ENCODE measurements around the gene CACNB3. TPM values are rescaled to one million over a fixed set of nuclear protein-coding genes. Genes with fewer than 3 reads are reported as not detected.

CACNB3 gene
- total and polyA plus RNA-seq, 9 of the 15 experiments (the other 6 are each of a cell fraction or from before 2014, with no cell fraction given) = 0.24 to 2.0 (median 1.5) TPM

DNA sequence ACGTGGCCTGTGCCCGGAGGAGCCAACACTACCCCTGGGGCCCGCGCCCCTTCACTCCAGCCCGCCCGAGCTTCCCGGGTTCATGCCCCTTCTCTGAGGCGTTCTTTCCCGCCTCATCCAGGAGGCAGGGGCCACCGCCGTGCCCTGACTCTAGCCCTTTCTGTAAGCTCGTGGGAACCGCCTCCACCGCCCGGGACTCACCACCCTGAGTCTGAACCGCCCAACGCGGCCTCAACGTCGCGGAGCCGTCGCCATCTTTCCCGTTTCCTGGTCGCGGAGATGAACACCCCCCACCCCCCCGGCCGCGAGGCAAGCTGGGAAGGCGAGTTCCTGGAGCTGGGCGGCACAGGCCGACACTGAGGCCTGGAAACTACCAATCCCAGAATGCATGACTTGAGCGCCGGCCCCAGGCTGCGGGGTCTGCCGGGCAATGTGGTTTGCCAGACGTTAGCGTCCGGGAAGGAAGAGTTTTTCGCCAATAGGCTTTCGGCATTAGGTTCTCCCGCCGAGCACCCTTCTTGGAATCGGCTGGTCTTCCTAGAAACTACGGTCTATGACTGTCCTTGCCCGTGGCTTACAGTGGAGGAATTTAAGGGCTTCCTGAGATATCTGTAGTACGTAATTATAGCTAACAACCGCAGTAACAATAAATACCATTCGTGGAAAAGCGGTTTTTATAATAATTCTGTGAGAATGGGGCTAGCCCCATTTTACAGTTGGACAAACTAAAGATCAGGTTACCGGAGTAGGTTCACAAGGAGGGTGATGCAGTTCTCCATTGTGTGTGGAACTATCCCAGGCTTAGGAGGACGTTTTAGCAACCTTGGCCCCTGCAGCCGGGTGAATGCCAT lies 33.8 kb downstream of the CACNB3 start, which contains the start of gene DDX23 (continued):
- TF ChIP-seq ZMIZ1 (IDR thresholded peaks at IDR 0.05; ENCODE audit: low read depth in 2 of 2, low read length in 2 of 2) = no peak
- TF ChIP-seq ZBTB7A (IDR thresholded peaks at IDR 0.05; ENCODE audit: borderline replicate concordance, control insufficient read depth, low read depth, low read length) = peak; percentile 80; the same call in 1 of the 2 replicates
- TF ChIP-seq, protein P1, sequence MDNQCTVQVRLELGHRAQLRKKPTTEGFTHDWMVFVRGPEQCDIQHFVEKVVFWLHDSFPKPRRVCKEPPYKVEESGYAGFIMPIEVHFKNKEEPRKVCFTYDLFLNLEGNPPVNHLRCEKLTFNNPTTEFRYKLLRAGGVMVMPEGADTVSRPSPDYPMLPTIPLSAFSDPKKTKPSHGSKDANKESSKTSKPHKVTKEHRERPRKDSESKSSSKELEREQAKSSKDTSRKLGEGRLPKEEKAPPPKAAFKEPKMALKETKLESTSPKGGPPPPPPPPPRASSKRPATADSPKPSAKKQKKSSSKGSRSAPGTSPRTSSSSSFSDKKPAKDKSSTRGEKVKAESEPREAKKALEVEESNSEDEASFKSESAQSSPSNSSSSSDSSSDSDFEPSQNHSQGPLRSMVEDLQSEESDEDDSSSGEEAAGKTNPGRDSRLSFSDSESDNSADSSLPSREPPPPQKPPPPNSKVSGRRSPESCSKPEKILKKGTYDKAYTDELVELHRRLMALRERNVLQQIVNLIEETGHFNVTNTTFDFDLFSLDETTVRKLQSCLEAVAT (IDR thresholded peaks at IDR 0.05) = no peak
- no peak for TF ChIP-seq FOXJ3 (CRISPR knock-in tag; IDR thresholded peaks at IDR 0.05)
- TF ChIP-seq, protein P2, sequence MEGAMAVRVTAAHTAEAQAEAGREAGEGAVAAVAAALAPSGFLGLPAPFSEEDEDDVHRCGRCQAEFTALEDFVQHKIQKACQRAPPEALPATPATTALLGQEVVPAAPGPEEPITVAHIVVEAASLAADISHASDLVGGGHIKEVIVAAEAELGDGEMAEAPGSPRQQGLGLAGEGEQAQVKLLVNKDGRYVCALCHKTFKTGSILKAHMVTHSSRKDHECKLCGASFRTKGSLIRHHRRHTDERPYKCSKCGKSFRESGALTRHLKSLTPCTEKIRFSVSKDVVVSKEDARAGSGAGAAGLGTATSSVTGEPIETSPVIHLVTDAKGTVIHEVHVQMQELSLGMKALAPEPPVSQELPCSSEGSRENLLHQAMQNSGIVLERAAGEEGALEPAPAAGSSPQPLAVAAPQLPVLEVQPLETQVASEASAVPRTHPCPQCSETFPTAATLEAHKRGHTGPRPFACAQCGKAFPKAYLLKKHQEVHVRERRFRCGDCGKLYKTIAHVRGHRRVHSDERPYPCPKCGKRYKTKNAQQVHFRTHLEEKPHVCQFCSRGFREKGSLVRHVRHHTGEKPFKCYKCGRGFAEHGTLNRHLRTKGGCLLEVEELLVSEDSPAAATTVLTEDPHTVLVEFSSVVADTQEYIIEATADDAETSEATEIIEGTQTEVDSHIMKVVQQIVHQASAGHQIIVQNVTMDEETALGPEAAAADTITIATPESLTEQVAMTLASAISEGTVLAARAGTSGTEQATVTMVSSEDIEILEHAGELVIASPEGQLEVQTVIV (CRISPR knock-in tag; IDR thresholded peaks at IDR 0.05; ENCODE audit: borderline replicate concordance) = no peak; the same call in 1 of the 2 replicates
- TF ChIP-seq ZNF232 (CRISPR knock-in tag; IDR thresholded peaks at IDR 0.05) = no peak
- TF ChIP-seq SRSF9 (IDR thresholded peaks at IDR 0.05; ENCODE audit: borderline replicate concordance, low read depth, low read length) = no peak
- TF ChIP-seq ZZZ3 (IDR thresholded peaks at IDR 0.05) = no peak
- no peak for TF ChIP-seq PRPF4 (IDR thresholded peaks at IDR 0.05; ENCODE audit: insufficient read depth, low read depth, low read length, poor library complexity, severe bottlenecking)
- TF ChIP-seq STAT5A (IDR thresholded peaks at IDR 0.05; ENCODE audit: borderline replicate concordance, low read length) = peak; percentile 82
- TF ChIP-seq THRAP3 (IDR thresholded peaks at IDR 0.05; ENCODE audit: borderline replicate concordance) = no peak
- peak; percentile 100 for TF ChIP-seq ZNF143 (CRISPR knock-in tag; IDR thresholded peaks at IDR 0.05)
- TF ChIP-seq GABPB1 (CRISPR knock-in tag; IDR thresholded peaks at IDR 0.05) = peak; percentile 57; the same call in 1 of the 2 replicates
- no peak for TF ChIP-seq ZFPM2 (CRISPR knock-in tag; IDR thresholded peaks at IDR 0.05)
- TF ChIP-seq MNT (conservative IDR thresholded peaks at IDR 0.05) = peak; percentile 90 to 96
- TF ChIP-seq SNAPC5 (CRISPR knock-in tag; IDR thresholded peaks at IDR 0.05) = no peak
